RWPE1 (cell line): ENCODE results near the gene SMIM5.

ENCODE experiments used
- CTCF ChIA-PET: fragments of 350-600 bp; sonication (Branson Sonifier 250); formaldehyde crosslinking; extraction: SDS; loops from one replicate; lab custom pipeline; 2021; lab: Yijun Ruan, JAX
- POLR2A ChIA-PET: fragments of 400-600 bp; formaldehyde crosslinking; extraction: SDS; loops from one replicate; lab custom pipeline; 2020; ENCODE audit warnings: antibody characterized with exemption; ENCODE audit not compliant: low non-redundant PET; lab: Yijun Ruan, JAX
- DNase-seq: peaks from one replicate; pipeline ENCODE4 v3.0.0; 2012; ENCODE audit warnings: low spot score
- H3K27ac ChIP-seq: fragments of 450-650 bp; 2 replicates; pipeline ENCODE4 v1.5.1; 2017
- TF ChIP-seq, protein P1 (sequence below): fragments of 450-650 bp; conservative IDR thresholded peaks from 2 replicates; pipeline ENCODE4 v1.5.1; 2017; ENCODE audit warnings: low read depth, mild to moderate bottlenecking

The SMIM5 gene

DNA sequence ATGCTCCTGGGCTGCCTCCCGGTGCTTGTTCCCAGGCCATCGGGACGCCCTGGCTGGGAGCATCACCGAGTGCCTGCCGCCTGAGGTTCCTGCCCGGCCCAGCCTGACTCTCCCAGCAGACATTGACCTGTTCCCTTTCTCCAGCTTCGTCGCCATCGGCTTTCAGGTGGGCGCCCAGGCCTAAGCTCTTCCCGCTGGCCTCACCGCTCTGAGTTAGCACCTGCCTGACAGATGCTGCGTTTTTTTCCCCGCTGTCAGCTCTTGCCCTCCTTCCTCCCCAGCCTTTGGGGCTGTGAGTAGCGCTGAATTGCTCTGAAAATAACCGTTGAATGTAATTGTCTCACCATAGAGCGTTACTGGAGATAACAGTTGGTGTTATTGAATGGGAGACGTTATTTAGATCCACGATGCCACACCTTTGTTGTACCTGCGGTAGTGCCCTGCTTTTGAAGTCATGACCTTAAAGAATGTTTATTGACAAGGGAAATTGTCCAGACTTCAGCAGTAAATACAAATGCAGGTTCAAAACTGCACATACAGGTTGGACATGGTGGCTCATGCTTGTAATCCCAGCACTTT lies 21.3 kb upstream of the SMIM5 start:
- POLR2A ChIA-PET = no interaction called here

DNA sequence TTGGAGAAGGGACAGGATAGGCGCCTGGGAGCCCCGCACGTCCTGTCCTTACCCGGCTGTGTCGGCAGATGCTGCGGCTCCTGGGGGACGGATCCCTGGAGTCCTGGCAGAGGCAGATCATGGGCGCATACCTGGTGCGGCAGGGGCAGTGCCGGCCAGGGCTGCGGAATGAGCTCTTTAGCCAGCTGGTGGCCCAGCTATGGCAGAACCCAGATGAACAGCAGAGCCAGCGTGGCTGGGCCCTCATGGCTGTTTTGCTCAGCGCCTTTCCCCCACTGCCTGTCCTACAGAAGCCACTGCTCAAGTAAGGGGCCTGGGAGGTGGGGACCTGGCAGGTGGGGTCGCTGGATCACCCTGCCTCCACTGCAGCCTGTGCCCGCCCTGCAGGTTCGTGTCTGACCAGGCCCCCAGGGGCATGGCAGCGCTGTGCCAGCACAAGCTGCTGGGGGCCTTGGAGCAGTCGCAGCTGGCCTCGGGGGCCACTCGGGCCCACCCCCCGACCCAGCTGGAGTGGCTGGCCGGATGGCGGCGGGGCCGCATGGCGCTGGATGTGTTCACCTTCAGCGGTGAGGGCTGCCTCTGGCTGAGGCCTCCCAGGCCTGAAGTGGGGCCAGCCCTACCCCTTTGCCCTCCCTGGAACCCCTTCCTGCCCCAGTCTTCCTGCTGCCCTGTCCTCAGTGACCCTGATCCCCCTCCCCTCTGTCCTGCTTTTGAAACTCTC lies 20.2 kb upstream of the SMIM5 start:
- no peak overlapping the region for H3K27ac ChIP-seq
- TF ChIP-seq, protein P1, sequence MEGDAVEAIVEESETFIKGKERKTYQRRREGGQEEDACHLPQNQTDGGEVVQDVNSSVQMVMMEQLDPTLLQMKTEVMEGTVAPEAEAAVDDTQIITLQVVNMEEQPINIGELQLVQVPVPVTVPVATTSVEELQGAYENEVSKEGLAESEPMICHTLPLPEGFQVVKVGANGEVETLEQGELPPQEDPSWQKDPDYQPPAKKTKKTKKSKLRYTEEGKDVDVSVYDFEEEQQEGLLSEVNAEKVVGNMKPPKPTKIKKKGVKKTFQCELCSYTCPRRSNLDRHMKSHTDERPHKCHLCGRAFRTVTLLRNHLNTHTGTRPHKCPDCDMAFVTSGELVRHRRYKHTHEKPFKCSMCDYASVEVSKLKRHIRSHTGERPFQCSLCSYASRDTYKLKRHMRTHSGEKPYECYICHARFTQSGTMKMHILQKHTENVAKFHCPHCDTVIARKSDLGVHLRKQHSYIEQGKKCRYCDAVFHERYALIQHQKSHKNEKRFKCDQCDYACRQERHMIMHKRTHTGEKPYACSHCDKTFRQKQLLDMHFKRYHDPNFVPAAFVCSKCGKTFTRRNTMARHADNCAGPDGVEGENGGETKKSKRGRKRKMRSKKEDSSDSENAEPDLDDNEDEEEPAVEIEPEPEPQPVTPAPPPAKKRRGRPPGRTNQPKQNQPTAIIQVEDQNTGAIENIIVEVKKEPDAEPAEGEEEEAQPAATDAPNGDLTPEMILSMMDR = no peak
- POLR2A ChIA-PET = no interaction called here
- no peak for DNase-seq
- CTCF ChIA-PET = interaction anchor here (0.6 to 2.4 kb wide), 4 partner anchors 12 to 42 kb away, joined by 3 to 12 read pairs (median 4); partner anchors contain the start of gene SMIM5

More for the DNA sequence above, 21.3 kb upstream of the SMIM5 start:
- no peak overlapping the region for H3K27ac ChIP-seq
- DNase-seq = no peak
- TF ChIP-seq, protein P1 = no peak
- CTCF ChIA-PET = interaction anchor here (1.4 to 1.9 kb wide), 2 partner anchors 11 to 21 kb away, joined by 4 to 7 read pairs; partner anchors contain the start of gene SMIM5

DNA sequence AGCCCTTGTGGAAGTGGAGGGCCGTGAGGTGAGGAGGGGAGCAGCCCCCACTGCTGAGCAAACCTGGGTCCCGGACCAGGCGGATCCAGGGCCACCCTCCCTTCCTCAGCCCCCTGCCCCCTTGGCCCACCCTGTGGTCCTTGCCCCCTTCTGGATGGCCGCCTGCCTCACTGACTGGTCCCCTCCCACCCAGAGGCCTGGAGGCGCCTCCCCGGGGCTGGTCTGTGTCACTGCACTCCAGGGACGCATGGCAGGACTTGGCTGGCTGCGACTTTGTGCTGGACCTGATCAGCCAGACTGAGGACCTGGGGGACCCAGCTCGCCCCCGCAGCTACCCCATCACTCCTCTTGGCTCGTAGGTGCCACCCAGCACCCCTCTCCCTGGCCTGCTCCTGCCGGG lies 19.2 kb upstream of the SMIM5 start:
- H3K27ac ChIP-seq = no peak overlapping the region
- DNase-seq = no peak

DNA sequence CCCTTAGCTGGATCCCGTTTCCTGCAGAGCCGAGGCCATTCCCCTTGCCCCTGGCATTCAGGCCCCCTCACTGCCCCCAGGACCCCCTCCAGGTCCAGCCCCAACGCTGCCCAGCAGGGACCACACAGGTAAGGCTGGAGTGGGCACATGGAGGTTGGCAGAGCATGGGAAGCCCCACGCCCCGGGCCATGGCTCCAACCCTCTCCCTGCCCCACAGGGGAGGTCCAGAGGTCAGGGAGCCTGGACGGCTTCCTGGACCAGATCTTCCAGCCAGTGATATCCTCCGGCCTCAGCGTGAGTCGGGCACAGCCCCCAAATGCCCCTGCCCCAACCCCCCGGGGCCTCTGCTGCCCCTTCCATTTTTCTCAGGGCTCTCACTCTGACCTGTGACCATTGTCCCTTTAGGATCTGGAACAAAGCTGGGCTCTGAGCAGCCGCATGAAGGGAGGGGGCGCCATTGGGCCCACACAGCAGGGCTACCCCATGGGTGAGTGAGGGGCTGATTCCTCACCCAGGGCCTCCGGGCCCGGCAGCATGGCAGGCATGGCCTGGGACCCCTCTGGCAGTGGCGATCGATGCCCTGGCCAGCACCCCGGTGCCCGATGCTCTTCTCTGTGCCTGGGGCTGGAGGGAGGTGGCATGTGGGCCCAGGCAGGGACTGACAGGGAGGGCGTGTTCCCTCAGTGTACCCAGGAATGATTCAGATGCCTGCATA lies 18.5 kb upstream of the SMIM5 start:
- DNase-seq = no peak
- TF ChIP-seq, protein P1 = no peak
- no peak overlapping the region for H3K27ac ChIP-seq
- CTCF ChIA-PET = interaction anchor here (0.6 to 2.4 kb wide), 3 partner anchors 14 to 117 kb away, joined by 3 to 12 read pairs (median 3); partner anchors contain the start of gene SMIM5
- POLR2A ChIA-PET = no interaction called here

More for the DNA sequence above, 19.2 kb upstream of the SMIM5 start:
- TF ChIP-seq, protein P1 = no peak
- POLR2A ChIA-PET = no interaction called here
- CTCF ChIA-PET = interaction anchor here (1.2 to 2.4 kb wide), 2 partner anchors 13 to 19 kb away, joined by 3 to 12 read pairs; partner anchors contain the start of gene SMIM5

DNA sequence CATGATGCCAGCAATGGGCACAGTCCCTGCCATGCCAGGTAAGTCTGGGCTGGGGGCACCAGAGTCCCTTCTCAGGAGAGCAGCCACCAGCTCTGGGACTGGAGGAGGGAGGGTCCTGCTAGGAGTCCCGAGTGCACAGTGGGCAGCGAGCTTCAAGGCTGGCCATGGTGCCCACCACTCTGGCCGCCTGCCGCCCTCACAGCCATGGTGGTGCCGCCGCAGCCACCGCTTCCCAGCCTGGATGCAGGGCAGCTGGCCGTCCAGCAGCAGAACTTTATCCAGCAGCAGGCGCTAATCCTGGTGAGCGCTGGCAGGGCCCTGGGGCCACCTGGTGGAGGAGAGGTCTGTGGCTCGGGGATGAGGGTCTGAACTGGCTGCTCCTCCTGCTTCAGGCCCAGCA lies 17.9 kb upstream of the SMIM5 start:
- no peak overlapping the region for H3K27ac ChIP-seq
- no peak for DNase-seq
- ChIA-PET POLR2A (no interaction called here), CTCF (interaction anchor here (0.6 to 3.4 kb wide), 4 partner anchors 14 to 215 kb away, joined by 3 to 16 read pairs (median 8); partner anchors contain the start of gene SMIM5)
- TF ChIP-seq, protein P1 = no peak
